Loucy (cell line): ENCODE data around the gene MUC12.

Source experiments
- EZH2phosphoT487 ChIP-seq: fragments of 200-600 bp; IDR thresholded peaks from 2 replicates; pipeline ENCODE4 v1.6.1; 2018; ENCODE audit warnings: antibody characterized with exemption, mild to moderate bottlenecking, moderate library complexity, borderline replicate concordance
- TF ChIP-seq, protein P1 (sequence below): fragments of 200-600 bp; sonication (generic); conservative IDR thresholded peaks from 2 replicates; pipeline ENCODE4 v1.5.1; 2014; ENCODE audit warnings: mild to moderate bottlenecking, antibody characterized with exemption, low read length

DNA sequence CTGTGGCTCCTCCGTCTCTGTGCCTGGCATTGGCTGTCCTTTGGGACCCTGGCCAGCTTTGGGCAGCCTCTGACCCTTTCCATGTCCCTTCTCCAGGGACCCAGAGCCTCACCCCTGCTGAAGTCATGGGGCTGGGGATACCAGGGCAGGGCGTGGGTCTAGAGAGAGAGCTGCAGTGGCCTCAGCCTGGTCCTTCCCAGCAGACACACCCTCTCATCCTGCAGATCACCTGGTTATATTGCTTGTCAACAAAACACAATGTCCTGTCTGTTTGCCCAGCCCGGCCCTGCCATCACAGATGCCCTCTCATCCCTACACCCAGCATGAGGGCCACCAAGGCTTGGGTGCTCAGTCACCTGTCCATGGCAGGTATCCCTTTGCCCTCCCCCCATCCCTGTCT lies 52.3 kb downstream of the MUC12 start:
- TF ChIP-seq, protein P1, sequence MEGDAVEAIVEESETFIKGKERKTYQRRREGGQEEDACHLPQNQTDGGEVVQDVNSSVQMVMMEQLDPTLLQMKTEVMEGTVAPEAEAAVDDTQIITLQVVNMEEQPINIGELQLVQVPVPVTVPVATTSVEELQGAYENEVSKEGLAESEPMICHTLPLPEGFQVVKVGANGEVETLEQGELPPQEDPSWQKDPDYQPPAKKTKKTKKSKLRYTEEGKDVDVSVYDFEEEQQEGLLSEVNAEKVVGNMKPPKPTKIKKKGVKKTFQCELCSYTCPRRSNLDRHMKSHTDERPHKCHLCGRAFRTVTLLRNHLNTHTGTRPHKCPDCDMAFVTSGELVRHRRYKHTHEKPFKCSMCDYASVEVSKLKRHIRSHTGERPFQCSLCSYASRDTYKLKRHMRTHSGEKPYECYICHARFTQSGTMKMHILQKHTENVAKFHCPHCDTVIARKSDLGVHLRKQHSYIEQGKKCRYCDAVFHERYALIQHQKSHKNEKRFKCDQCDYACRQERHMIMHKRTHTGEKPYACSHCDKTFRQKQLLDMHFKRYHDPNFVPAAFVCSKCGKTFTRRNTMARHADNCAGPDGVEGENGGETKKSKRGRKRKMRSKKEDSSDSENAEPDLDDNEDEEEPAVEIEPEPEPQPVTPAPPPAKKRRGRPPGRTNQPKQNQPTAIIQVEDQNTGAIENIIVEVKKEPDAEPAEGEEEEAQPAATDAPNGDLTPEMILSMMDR: no peak
- TF ChIP-seq EZH2phosphoT487: no peak
